NCI-H82 treated with DMSO at 0.1 percent for 48 hours (cell line): ENCODE data around the gene LILRA1.
"Not testable (repeated sequence)": the region's sequence is repeated elsewhere in the genome, so short reads cannot be mapped to it uniquely, and the experiment has no call there.

Experiments
- DNase-seq: peaks from one replicate; lab custom pipeline; 2025; ENCODE audit not compliant: unreplicated experiment; lab: John Stamatoyannopoulos, UW

Gene LILRA1

GRCh38 chr19:54593445-54593844, at the start of gene LILRA1:
LILRA1 (plus strand) TSS chr19:54593632; CDS start chr19:54594245, 613 bp downstream.
- DNase-seq: not testable (repeated sequence)

- DNase-seq: no peak
Measured at GRCh38 chr19:54548806-54549205, 44.6 kb upstream of the LILRA1 start.

GRCh38 chr19:54549224-54549623, 44.2 kb upstream of the LILRA1 start:
- DNase-seq: no peak

GRCh38 chr19:54551293-54551692, 42.1 kb upstream of the LILRA1 start:
- no peak for DNase-seq

- DNase-seq: no peak
Measured at GRCh38 chr19:54551950-54552912, 41.2 kb upstream of the LILRA1 start.

GRCh38 chr19:54552913-54553310, 40.5 kb upstream of the LILRA1 start:
- DNase-seq: no peak

GRCh38 chr19:54554006-54554405, 39.4 kb upstream of the LILRA1 start:
- no peak for DNase-seq

- no peak for DNase-seq
Measured at GRCh38 chr19:54554896-54555295, 38.5 kb upstream of the LILRA1 start.

- no peak for DNase-seq
Measured at GRCh38 chr19:54556194-54556593, 37.2 kb upstream of the LILRA1 start.

GRCh38 chr19:54558339-54558738, 35.1 kb upstream of the LILRA1 start:
- DNase-seq: no peak

GRCh38 chr19:54560881-54561385, 32.5 kb upstream of the LILRA1 start:
- DNase-seq: no peak

- DNase-seq: no peak
Measured at GRCh38 chr19:54561840-54562239, 31.6 kb upstream of the LILRA1 start.

- not testable (repeated sequence) for DNase-seq
Measured at GRCh38 chr19:54563206-54563605, 30.2 kb upstream of the LILRA1 start.

GRCh38 chr19:54570316-54570715, 23.1 kb upstream of the LILRA1 start:
- no peak for DNase-seq

- not testable (repeated sequence) for DNase-seq
Measured at GRCh38 chr19:54571715-54572615, 21.5 kb upstream of the LILRA1 start.

GRCh38 chr19:54572696-54573311, 20.6 kb upstream of the LILRA1 start:
- no peak for DNase-seq

- DNase-seq: no peak
Measured at GRCh38 chr19:54573330-54573872, 20.0 kb upstream of the LILRA1 start, which contains the start of gene LILRA2. LILRA2 (plus strand) TSS chr19:54573790; CDS start chr19:54573879, 89 bp downstream.

GRCh38 chr19:54574051-54574450, 19.4 kb upstream of the LILRA1 start:
- DNase-seq: no peak

GRCh38 chr19:54574527-54575056, 18.8 kb upstream of the LILRA1 start:
- DNase-seq: no peak

- not testable (repeated sequence) for DNase-seq
Measured at GRCh38 chr19:54575205-54575604, 18.2 kb upstream of the LILRA1 start.
